Measurements from ENCODE around the gene INIP.

- TF ChIP-seq CTCF (IDR thresholded peaks at IDR 0.05) (no peak), POLR2AphosphoS5 (IDR thresholded peaks at IDR 0.05) (no peak), POLR2A (IDR thresholded peaks at IDR 0.05) (no peak)
These were observed 70.3 kb downstream of the INIP start for GRCh38 chr9:112647596-112647995.
